AG04449 (cell line): ENCODE results near the gene ANKFN1.

Source experiments
- CTCF ChIA-PET: fragments of 350-600 bp; formaldehyde crosslinking; extraction: SDS; loops from one replicate; lab custom pipeline; 2021; ENCODE audit warnings: antibody characterized with exemption; lab: Yijun Ruan, JAX
- POLR2A ChIA-PET: fragments of 400-600, 350-600 bp; formaldehyde crosslinking; extraction: SDS; loops from one replicate; lab custom pipeline; 2020; ENCODE audit warnings: antibody characterized with exemption, inconsistent platforms; lab: Yijun Ruan, JAX
- DNase-seq: peaks from one replicate; pipeline ENCODE4 v3.0.0-alpha.2; 2010; ENCODE audit warnings: low read depth, low spot score
- H3K4me3 ChIP-seq: 2 replicates; pipeline ENCODE4 v1.5.1; 2011; ENCODE audit warnings: low read depth, mild to moderate bottlenecking, control low read depth, low read length
- CTCF ChIP-seq: IDR thresholded peaks from one replicate; pipeline ENCODE4 v1.5.1; 2011; ENCODE audit warnings: mild to moderate bottlenecking, moderate library complexity, low read length, control low read depth, inconsistent platforms; ENCODE audit not compliant: insufficient read depth; ENCODE audit errors: missing control alignments

The ANKFN1 gene

GRCh38 chr17:56184650-56185049 lies 31.4 kb downstream of the ANKFN1 start:
- no peak for DNase-seq
- ChIA-PET CTCF (no interaction called here), POLR2A (no interaction called here)
- TF ChIP-seq CTCF, result no peak
- H3K4me3 ChIP-seq, result no peak overlapping the region

- CTCF ChIA-PET, result interaction anchor here (1.0 to 1.1 kb wide), 2 partner anchors 13 to 59 kb away, joined by 3 read pairs; no protein-coding TSS in a partner anchor
- no peak overlapping the region for H3K4me3 ChIP-seq
- DNase-seq, result no peak
- POLR2A ChIA-PET, result interaction anchor here (0.7 to 1.4 kb wide), 3 partner anchors 9 to 44 kb away, joined by 3 read pairs; no protein-coding TSS in a partner anchor
- no peak for TF ChIP-seq CTCF
Measured at GRCh38 chr17:56185491-56186221, 32.4 kb downstream of the ANKFN1 start.

- ChIA-PET CTCF (interaction anchor here (1.0 to 1.1 kb wide), 2 partner anchors 14 to 59 kb away, joined by 3 read pairs; no protein-coding TSS in a partner anchor), POLR2A (interaction anchor here (0.7 to 1.4 kb wide), 4 partner anchors 10 to 44 kb away, joined by 3 read pairs; no protein-coding TSS in a partner anchor)
- H3K4me3 ChIP-seq, result no peak overlapping the region
- DNase-seq, result no peak
- no peak for TF ChIP-seq CTCF
Measured at GRCh38 chr17:56186222-56186786, 33.0 kb downstream of the ANKFN1 start.

GRCh38 chr17:56203430-56203829 lies 50.2 kb downstream of the ANKFN1 start:
- ChIA-PET POLR2A (no interaction called here), CTCF (interaction anchor here (2.1 kb wide), 1 partner anchor 15 kb away, joined by 6 read pairs; no protein-coding TSS in a partner anchor)
- no peak for TF ChIP-seq CTCF
- no peak overlapping the region for H3K4me3 ChIP-seq
- DNase-seq, result no peak

GRCh38 chr17:56206351-56206750 lies 53.1 kb downstream of the ANKFN1 start:
- no peak for TF ChIP-seq CTCF
- no peak overlapping the region for H3K4me3 ChIP-seq
- CTCF ChIA-PET, result no interaction called here
- POLR2A ChIA-PET, result no interaction called here
- no peak for DNase-seq

- ChIA-PET CTCF (interaction anchor here (1.6 kb wide), 1 partner anchor 107 kb away, joined by 3 read pairs; no protein-coding TSS in a partner anchor), POLR2A (no interaction called here)
Measured at GRCh38 chr17:56213031-56213430, 59.8 kb downstream of the ANKFN1 start.

More at GRCh38 chr17:56213031-56213430, 59.8 kb downstream of the ANKFN1 start:
- no peak for DNase-seq
- no peak overlapping the region for H3K4me3 ChIP-seq
- no peak for TF ChIP-seq CTCF
